ENCODE measurements around the gene NNMT.

NNMT gene

GRCh38 chr11:114259551-114259983, 36.6 kb upstream of the NNMT start:
- peaks cover 0 to 77% (median 42%) of the 10 kb centered on the region in 4 donors for H3K4me1 ChIP-seq
- no peak overlapping the region for H3K4me3 ChIP-seq
- peaks cover 17 to 25% (median 17%) of the 10 kb centered on the region in 3 donors for H3K36me3 ChIP-seq
- TF ChIP-seq, protein P1, sequence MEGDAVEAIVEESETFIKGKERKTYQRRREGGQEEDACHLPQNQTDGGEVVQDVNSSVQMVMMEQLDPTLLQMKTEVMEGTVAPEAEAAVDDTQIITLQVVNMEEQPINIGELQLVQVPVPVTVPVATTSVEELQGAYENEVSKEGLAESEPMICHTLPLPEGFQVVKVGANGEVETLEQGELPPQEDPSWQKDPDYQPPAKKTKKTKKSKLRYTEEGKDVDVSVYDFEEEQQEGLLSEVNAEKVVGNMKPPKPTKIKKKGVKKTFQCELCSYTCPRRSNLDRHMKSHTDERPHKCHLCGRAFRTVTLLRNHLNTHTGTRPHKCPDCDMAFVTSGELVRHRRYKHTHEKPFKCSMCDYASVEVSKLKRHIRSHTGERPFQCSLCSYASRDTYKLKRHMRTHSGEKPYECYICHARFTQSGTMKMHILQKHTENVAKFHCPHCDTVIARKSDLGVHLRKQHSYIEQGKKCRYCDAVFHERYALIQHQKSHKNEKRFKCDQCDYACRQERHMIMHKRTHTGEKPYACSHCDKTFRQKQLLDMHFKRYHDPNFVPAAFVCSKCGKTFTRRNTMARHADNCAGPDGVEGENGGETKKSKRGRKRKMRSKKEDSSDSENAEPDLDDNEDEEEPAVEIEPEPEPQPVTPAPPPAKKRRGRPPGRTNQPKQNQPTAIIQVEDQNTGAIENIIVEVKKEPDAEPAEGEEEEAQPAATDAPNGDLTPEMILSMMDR (IDR thresholded peaks at IDR 0.05): no peak
- intact Hi-C loops (cut with DNase I; ENCODE audit: low total_unique reads): loop anchor here (5.0 to 10.0 kb wide), 2 partner anchors 55 to 197 kb away; no protein-coding TSS in a partner anchor
- H3K27ac ChIP-seq: peak overlapping the region; percentile 67 to 75
- no peaks in the 10 kb centered on the region for H3K9me3 ChIP-seq
- no peak for DNase-seq
- no peaks in the 10 kb centered on the region for H3K27me3 ChIP-seq

- H3K4me1 ChIP-seq: peaks cover 0 to 72% (median 41%) of the 10 kb centered on the region in 4 donors
- intact Hi-C loops (cut with DNase I; ENCODE audit: low total_unique reads): loop anchor here (5.0 kb wide), 3 partner anchors 223 to 363 kb away; no protein-coding TSS in a partner anchor
- TF ChIP-seq, protein P1 (IDR thresholded peaks at IDR 0.05): no peak
Measured at GRCh38 chr11:114260077-114260476, 36.1 kb upstream of the NNMT start.

DNA sequence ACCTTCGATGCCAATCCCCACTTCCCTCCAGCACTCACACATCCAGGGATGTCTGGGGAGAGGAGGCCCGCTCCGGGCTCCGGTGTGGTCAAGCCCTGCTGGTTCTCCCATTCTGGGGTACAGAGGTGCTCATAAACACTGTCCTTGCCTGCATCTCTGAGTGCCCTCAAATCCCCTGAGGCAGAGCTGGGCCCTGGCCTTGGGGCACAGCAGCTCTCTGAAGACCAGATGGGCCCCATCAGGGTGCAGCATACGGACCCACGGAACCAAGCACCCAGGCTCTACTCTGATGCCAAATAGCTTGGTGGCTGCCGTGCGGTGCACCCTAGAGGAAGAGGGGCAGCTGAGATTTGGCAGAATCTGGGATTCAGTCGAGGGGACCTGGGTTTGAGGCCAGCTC, 35.7 kb upstream of the NNMT start:
- intact Hi-C loops (cut with DNase I; ENCODE audit: low total_unique reads): loop anchor here (5.0 kb wide), 3 partner anchors 223 to 363 kb away; no protein-coding TSS in a partner anchor
- Histone ChIP-seq H3K4me3 (no peak overlapping the region), H3K36me3 (peaks cover 11 to 16% (median 13%) of the 10 kb centered on the region in 3 donors), H3K4me1 (peaks cover 0 to 68% (median 41%) of the 10 kb centered on the region in 4 donors), H3K27ac (peak overlapping the region; percentile 67 to 75), H3K9me3 (no peaks in the 10 kb centered on the region), H3K27me3 (no peaks in the 10 kb centered on the region)
- DNase-seq: no peak
- TF ChIP-seq, protein P1 (IDR thresholded peaks at IDR 0.05): no peak

More at GRCh38 chr11:114260077-114260476, 36.1 kb upstream of the NNMT start:
- Histone ChIP-seq H3K9me3 (no peaks in the 10 kb centered on the region), H3K27me3 (no peaks in the 10 kb centered on the region), H3K4me3 (no peak overlapping the region), H3K36me3 (peaks cover 12 to 20% (median 13%) of the 10 kb centered on the region in 3 donors), H3K27ac (peak overlapping the region; percentile 67 to 75)
- DNase-seq: no peak

- no peaks in the 10 kb centered on the region for H3K9me3 ChIP-seq
- no peak for DNase-seq
- intact Hi-C loops (cut with DNase I; ENCODE audit: low total_unique reads): loop anchor here (5.0 kb wide), 3 partner anchors 224 to 364 kb away; no protein-coding TSS in a partner anchor
- peak overlapping the region; percentile 42 to 67 for H3K27ac ChIP-seq
- no peaks in the 10 kb centered on the region for H3K27me3 ChIP-seq
- TF ChIP-seq, protein P1 (IDR thresholded peaks at IDR 0.05): no peak
- H3K36me3 ChIP-seq: peaks cover 3 to 4% (median 4%) of the 10 kb centered on the region in 3 donors
- no peak overlapping the region for H3K4me3 ChIP-seq
- H3K4me1 ChIP-seq: peaks cover 0 to 55% (median 32%) of the 10 kb centered on the region in 4 donors
Measured at GRCh38 chr11:114261791-114262190, 34.4 kb upstream of the NNMT start.

DNA sequence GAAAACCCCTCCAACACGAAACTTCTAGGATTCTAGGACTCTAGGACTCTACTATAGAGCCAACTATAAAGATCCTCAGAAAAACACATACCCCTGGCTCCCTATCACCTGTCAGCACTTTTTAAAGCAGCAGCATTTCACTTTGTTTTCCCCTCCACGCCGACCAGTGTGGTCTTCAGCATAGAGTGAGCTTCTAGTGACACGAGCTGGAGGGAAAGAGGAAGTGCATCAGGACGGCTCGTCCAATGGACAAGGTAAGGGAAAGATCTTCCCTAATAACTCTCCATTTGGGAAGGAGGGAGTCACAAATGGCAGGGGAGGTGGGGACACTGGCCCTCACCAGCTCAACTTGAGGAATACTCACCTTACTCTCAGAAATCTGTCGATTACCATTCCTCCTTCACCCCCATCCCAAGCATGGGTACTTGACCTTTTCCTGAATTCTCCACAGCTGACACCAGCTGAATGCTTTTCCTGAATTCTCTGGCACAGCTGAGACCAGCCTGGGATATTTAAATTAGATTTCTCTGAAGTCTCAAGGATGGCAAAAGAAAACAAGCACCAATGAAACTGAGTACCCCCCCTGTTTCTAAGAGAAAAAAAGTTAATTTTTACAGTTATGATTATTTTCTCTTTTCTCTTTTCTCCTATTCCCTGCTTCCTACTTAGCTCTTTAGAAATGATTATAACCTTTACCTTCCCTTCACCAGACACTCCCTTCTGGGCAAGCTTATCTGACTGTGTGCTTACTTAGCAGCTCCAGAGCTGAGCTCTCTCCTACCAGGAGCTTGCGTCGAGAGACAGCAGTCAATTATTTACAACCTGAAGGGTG, 33.3 kb upstream of the NNMT start:
- H3K4me3 ChIP-seq: no peak overlapping the region
- no peaks in the 10 kb centered on the region for H3K9me3 ChIP-seq
- H3K36me3 ChIP-seq: peaks cover 0 to 4% (median 0%) of the 10 kb centered on the region in 3 donors
- peak overlapping the region; percentile 42 to 67 for H3K27ac ChIP-seq
- no peaks in the 10 kb centered on the region for H3K27me3 ChIP-seq
- TF ChIP-seq, protein P1 (IDR thresholded peaks at IDR 0.05): peak; percentile 41 to 57
- H3K4me1 ChIP-seq: peaks cover 0 to 44% (median 21%) of the 10 kb centered on the region in 4 donors
- no peak for DNase-seq
- intact Hi-C loops (cut with DNase I; ENCODE audit: low total_unique reads): loop anchor here (5.0 kb wide), 3 partner anchors 226 to 366 kb away; no protein-coding TSS in a partner anchor
